MCF 10A (cell line): ENCODE results near the gene TNFAIP2. TPM values are rescaled to one million over a fixed set of nuclear protein-coding genes. Genes with fewer than 3 reads are reported as not detected.

Experiments
- BruUV-seq: library from RNA; stranded (reverse); fragments of 400-500 nt; replicated peaks from 2 replicates; lab custom pipeline; 2021; lab: Mats Ljungman, UMichigan
- CTCF ChIA-PET: fragments of 300-600 bp; sonication (Branson Sonifier 250); formaldehyde crosslinking; extraction: SDS; loops from one replicate; lab custom pipeline; 2021; ENCODE audit warnings: antibody characterized with exemption, inconsistent platforms; lab: Yijun Ruan, JAX
- POLR2A ChIA-PET: fragments of 300-600, 350-650 bp; sonication (Branson Sonifier 250); formaldehyde crosslinking; extraction: SDS; loops from one replicate; lab custom pipeline; 2020; ENCODE audit warnings: antibody characterized with exemption, inconsistent platforms; lab: Yijun Ruan, JAX
- DNase-seq: peaks from one replicate; pipeline ENCODE4 v3.0.0-alpha.2; 2018; ENCODE audit not compliant: unreplicated experiment
- H3K27ac Mint-ChIP-seq: one replicate; pipeline ENCODE4 v1.8.0; 2022; ENCODE audit warnings: mild to moderate bottlenecking, low read depth, mixed read lengths; ENCODE audit not compliant: unreplicated experiment
- H3K27me3 Mint-ChIP-seq: one replicate; pipeline ENCODE4 v1.8.0; 2022; ENCODE audit warnings: mixed read lengths; ENCODE audit not compliant: insufficient read depth, unreplicated experiment
- H3K36me3 Mint-ChIP-seq: one replicate; pipeline ENCODE4 v1.8.0; 2022; ENCODE audit warnings: mild to moderate bottlenecking, moderate library complexity, mixed read lengths; ENCODE audit not compliant: insufficient read depth, unreplicated experiment
- H3K4me1 Mint-ChIP-seq: one replicate; pipeline ENCODE4 v1.8.0; 2022; ENCODE audit warnings: mixed read lengths; ENCODE audit not compliant: insufficient read depth, unreplicated experiment
- H3K4me3 Mint-ChIP-seq: one replicate; pipeline ENCODE4 v1.8.0; 2022; ENCODE audit warnings: mild to moderate bottlenecking, moderate library complexity, mixed read lengths; ENCODE audit not compliant: unreplicated experiment
- H3K9me3 Mint-ChIP-seq: one replicate; pipeline ENCODE4 v1.8.0; 2022; ENCODE audit warnings: mixed read lengths; ENCODE audit not compliant: unreplicated experiment
- intact Hi-C: fragments of 100-400 bp; cut with micrococcal nuclease; formaldehyde crosslinking; loops from 2 replicates; pipeline ENCODE4 v1.14.1; 2022
- total RNA-seq: library from RNA; stranded (reverse); gene quantifications from 2 replicates; pipeline ENCODE4 v1.2.3, GENCODE V29; 2022
- TF ChIP-seq, protein P1 (sequence below): fragments of 200-600 bp; IDR thresholded peaks from one replicate; pipeline ENCODE4 v1.8.0; 2022; ENCODE audit warnings: antibody characterized with exemption, mild to moderate bottlenecking; ENCODE audit not compliant: unreplicated experiment

The TNFAIP2 gene
- total RNA-seq, 1 experiment from 2014 or later = 19.1 TPM

DNA sequence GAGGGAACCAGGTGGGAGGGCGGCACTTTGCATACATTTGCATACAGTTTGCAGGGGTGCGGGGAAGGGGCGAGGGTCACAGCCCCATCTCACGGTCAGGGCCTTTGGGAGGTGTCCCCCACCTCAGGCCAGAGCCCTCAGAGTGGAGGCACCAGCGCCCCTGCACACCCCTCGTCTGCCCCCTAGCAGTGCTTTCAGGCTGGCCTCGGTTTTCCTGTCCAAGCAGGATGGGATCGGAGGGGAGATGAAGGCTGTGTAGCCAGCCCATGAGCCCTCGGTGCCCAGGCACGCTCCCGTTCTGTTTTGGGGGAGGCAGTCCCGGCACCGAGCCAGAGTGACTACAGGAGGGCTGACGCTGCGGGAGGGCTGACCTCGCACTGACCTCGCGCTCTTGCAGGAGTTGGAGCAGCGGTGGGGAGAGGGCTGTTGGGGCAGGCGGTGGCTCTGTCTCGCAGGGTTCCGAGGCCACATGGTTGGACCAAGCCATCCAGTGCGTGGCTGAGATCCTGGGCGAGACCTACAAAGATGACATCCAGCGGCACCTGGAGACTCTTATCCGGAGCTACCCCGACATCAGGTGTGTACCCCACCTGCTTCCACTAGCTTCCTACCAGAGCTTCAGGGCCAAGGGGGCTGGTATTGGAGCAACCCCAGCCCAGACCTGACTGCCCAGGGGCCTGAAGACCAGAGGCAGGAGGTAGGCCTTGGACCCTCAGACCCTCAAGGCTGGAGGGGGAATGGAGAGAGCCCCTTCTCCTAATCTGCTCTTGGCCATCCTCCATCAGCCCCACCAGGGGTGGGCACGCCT, 15.1 kb upstream of the TNFAIP2 start:
- Mint-ChIP-seq H3K4me3 (no peak overlapping the region), H3K4me1 (peaks cover 14% of the 10 kb centered on the region), H3K27ac (no peak overlapping the region), H3K36me3 (no peaks in the 10 kb centered on the region), H3K27me3 (peaks cover 13% of the 10 kb centered on the region), H3K9me3 (no peaks in the 10 kb centered on the region)
- ChIA-PET CTCF (no interaction called here), POLR2A (no interaction called here)
- DNase-seq = no peak
- TF ChIP-seq, protein P1, sequence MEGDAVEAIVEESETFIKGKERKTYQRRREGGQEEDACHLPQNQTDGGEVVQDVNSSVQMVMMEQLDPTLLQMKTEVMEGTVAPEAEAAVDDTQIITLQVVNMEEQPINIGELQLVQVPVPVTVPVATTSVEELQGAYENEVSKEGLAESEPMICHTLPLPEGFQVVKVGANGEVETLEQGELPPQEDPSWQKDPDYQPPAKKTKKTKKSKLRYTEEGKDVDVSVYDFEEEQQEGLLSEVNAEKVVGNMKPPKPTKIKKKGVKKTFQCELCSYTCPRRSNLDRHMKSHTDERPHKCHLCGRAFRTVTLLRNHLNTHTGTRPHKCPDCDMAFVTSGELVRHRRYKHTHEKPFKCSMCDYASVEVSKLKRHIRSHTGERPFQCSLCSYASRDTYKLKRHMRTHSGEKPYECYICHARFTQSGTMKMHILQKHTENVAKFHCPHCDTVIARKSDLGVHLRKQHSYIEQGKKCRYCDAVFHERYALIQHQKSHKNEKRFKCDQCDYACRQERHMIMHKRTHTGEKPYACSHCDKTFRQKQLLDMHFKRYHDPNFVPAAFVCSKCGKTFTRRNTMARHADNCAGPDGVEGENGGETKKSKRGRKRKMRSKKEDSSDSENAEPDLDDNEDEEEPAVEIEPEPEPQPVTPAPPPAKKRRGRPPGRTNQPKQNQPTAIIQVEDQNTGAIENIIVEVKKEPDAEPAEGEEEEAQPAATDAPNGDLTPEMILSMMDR = no peak
- no TSS peak for BruUV-seq
- intact Hi-C loops = loop anchor here (5.0 kb wide), 1 partner anchor 34 kb away; no protein-coding TSS in a partner anchor

DNA sequence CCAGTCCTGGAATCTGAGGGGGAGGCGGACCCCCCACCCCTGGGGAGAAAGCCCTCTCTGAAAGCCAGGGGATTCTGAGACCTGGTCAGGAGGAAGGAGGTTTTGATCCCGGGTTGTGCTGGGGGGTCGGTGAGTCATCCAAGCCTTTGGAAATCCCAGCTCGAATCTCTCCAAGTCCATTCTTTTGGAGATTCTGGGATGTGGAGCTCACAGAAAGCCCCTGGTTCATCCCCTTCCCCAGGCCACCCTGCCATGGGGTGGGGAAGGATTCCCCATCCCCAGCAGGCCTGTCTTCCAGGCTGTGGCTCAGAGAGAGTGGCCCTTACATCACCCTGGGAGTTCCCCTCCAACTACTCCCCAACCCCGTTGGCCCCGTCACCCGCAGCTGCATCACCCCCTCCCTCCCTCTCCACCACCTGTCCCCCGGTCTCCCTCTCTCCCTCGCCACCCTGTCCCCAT, 14.5 kb upstream of the TNFAIP2 start:
- Mint-ChIP-seq H3K27me3 (peaks cover 13% of the 10 kb centered on the region), H3K27ac (no peak overlapping the region), H3K4me3 (no peak overlapping the region), H3K36me3 (no peaks in the 10 kb centered on the region), H3K9me3 (no peaks in the 10 kb centered on the region), H3K4me1 (peaks cover 10% of the 10 kb centered on the region)
- BruUV-seq = no TSS peak
- TF ChIP-seq, protein P1 = no peak
- CTCF ChIA-PET = interaction anchor here (0.6 kb wide), 1 partner anchor 76 kb away, joined by 3 read pairs; no protein-coding TSS in a partner anchor
- DNase-seq = peak; percentile 65
- intact Hi-C loops = loop anchor here (5.0 kb wide), 1 partner anchor 34 kb away; no protein-coding TSS in a partner anchor
- POLR2A ChIA-PET = no interaction called here

DNA sequence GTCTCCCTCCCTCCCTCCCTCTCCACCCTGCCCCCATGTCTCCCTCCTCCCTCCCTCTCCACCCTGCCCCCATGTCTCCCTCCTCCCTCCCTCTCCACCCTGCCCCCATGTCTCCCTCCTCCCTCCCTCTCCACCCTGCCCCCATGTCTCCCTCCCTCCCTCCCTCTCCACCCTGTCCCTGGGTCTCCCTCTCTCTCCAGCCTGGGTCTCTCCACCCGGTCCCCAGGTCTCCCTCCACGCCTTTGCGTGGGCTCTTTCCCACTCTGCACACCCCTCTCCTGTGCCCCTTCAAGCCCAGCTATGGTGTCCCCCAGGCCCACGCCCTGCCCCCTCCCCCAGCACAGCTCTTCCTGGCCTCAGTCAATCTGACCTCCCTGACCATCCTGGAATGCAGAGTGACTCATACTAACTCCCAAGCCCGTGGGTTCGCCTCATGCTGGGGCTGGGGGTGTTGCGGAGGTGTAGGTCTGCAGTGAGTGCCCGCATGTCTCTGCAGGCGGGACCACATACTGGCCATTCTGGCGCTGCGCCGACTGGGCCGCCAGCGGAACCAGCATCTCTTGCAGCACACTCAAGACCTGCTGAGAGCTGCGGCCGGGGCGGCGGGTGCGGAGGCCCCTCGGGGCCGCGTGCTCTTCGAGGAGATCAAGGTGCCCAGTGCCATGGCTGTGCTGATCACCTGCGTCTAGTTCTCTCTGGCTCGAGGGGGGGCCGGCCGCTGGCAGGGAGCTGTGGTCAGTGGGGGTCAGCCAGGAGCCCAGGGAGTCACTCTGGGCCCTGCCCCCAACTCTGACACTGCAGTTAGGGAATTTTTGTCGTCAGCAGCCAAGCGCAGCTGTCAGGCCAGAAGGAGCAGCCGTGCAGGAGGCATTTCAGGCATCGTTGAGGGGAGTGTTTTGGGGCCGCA, 13.5 kb upstream of the TNFAIP2 start:
- Mint-ChIP-seq H3K9me3 (no peaks in the 10 kb centered on the region), H3K4me1 (peaks cover 12% of the 10 kb centered on the region), H3K36me3 (no peaks in the 10 kb centered on the region), H3K27me3 (peaks cover 9% of the 10 kb centered on the region), H3K4me3 (no peak overlapping the region), H3K27ac (no peak overlapping the region)
- ChIA-PET CTCF (interaction anchor here (0.6 to 1.3 kb wide), 5 partner anchors 10 to 182 kb away, joined by 3 to 6 read pairs (median 4); no protein-coding TSS in a partner anchor), POLR2A (interaction anchor here (1.4 kb wide), 1 partner anchor 224 kb away, joined by 4 read pairs; the partner anchor contains the start of gene EIF5)
- BruUV-seq = no TSS peak
- TF ChIP-seq, protein P1 = no peak
- DNase-seq = peak; percentile 74
- intact Hi-C loops = loop anchor here (5.0 kb wide), 1 partner anchor 33 kb away; no protein-coding TSS in a partner anchor
